ENCODE measurements around the gene ASB16. TPM values are rescaled to one million over a fixed set of nuclear protein-coding genes. Genes with fewer than 3 reads are reported as not detected.

ASB16 gene
- polyA plus RNA-seq, 3 donors, result 2.2 to 3.9 (median 2.6) TPM

GRCh38 chr17:44218344-44219107, 48.0 kb downstream of the ASB16 start:
- peak in 8 of 11 donors; percentile 80 to 89 (median 85) for DNase-seq (ENCODE audit: extremely low read depth in 1 of 11, low read depth in 9 of 11, low spot score in 4 of 11)

- DNase-seq (ENCODE audit: extremely low read depth in 1 of 11, low read depth in 9 of 11, low spot score in 4 of 11), result peak in 4 of 11 donors; percentile 57 to 67 (median 60)
These were observed 48.7 kb downstream of the ASB16 start for GRCh38 chr17:44219108-44219615.

GRCh38 chr17:44219616-44220212, 49.2 kb downstream of the ASB16 start, which contains the start of gene UBTF:
Gene UBTF, minus strand, starts transcription at chr17:44219675. Its CDS starts 1,446 bp downstream, at chr17:44218229.
- DNase-seq (ENCODE audit: extremely low read depth in 1 of 11, low read depth in 9 of 11, low spot score in 4 of 11), result peak in 5 of 11 donors; percentile 65 to 76 (median 71)

GRCh38 chr17:44220213-44221083, 49.9 kb downstream of the ASB16 start:
- DNase-seq (ENCODE audit: extremely low read depth in 1 of 11, low read depth in 9 of 11, low spot score in 4 of 11), result peak in 3 of 11 donors; percentile 35 to 49 (median 46)

GRCh38 chr17:44221084-44221861, 50.8 kb downstream of the ASB16 start:
- DNase-seq (ENCODE audit: extremely low read depth in 1 of 11, low read depth in 9 of 11, low spot score in 4 of 11), result peak in 6 of 11 donors; percentile 64 to 80 (median 68)

- DNase-seq (ENCODE audit: extremely low read depth in 1 of 11, low read depth in 9 of 11, low spot score in 4 of 11), result no peak
These were observed 51.3 kb downstream of the ASB16 start for GRCh38 chr17:44221862-44222111.

GRCh38 chr17:44222112-44222869, 51.8 kb downstream of the ASB16 start:
- peak in 5 of 11 donors; percentile 50 to 77 (median 54) for DNase-seq (ENCODE audit: extremely low read depth in 1 of 11, low read depth in 9 of 11, low spot score in 4 of 11)

GRCh38 chr17:44223541-44224071, 53.1 kb downstream of the ASB16 start:
- no peak for DNase-seq (ENCODE audit: extremely low read depth in 1 of 11, low read depth in 9 of 11, low spot score in 4 of 11)

Other genes starting within 250 kb of the ASB16 start
- 1 to 10 TPM in 1 of 3 donors, under 1 TPM in 1, not detected in 1; 0.30 to 2.3 TPM for gene PPY, start 228.2 kb upstream of the ASB16 start, polyA plus RNA-seq (ENCODE audit: insufficient read length in 3 of 3)
- gene PYY, start 216.8 kb upstream of the ASB16 start, polyA plus RNA-seq (ENCODE audit: insufficient read length in 3 of 3), result under 1 TPM; 0.19 to 0.73 (median 0.25) TPM
- gene NAGS, start 166.1 kb upstream of the ASB16 start, polyA plus RNA-seq (ENCODE audit: insufficient read length in 3 of 3), result 1 to 10 TPM; 2.7 to 7.1 (median 3.3) TPM
- 10 to 100 TPM; 38.6 to 51.7 (median 43.5) TPM for gene TMEM101, start 155.7 kb upstream of the ASB16 start, polyA plus RNA-seq (ENCODE audit: insufficient read length in 3 of 3)
- 10 to 100 TPM; 37.2 to 45.5 (median 39.1) TPM for gene LSM12, start 104.0 kb upstream of the ASB16 start, polyA plus RNA-seq (ENCODE audit: insufficient read length in 3 of 3)
- 10 to 100 TPM; 73.8 to 90.2 (median 84.7) TPM for gene G6PC3, start 100.0 kb upstream of the ASB16 start, polyA plus RNA-seq (ENCODE audit: insufficient read length in 3 of 3)
- 10 to 100 TPM; 44.7 to 59.4 (median 55.3) TPM for gene HDAC5, start 47.1 kb upstream of the ASB16 start, polyA plus RNA-seq (ENCODE audit: insufficient read length in 3 of 3)
- gene HROB, start 28.8 kb upstream of the ASB16 start, polyA plus RNA-seq (ENCODE audit: insufficient read length in 3 of 3), result 1 to 10 TPM; 4.9 TPM
- gene TMUB2, start 16.3 kb downstream of the ASB16 start, polyA plus RNA-seq (ENCODE audit: insufficient read length in 3 of 3), result 10 to 100 TPM; 38.7 to 55.2 (median 45.8) TPM
- 10 to 100 TPM; 62.1 to 67.6 (median 63.3) TPM for gene ATXN7L3, start 29.2 kb downstream of the ASB16 start, polyA plus RNA-seq (ENCODE audit: insufficient read length in 3 of 3)
- 100 to 1,000 TPM; 110 to 143 (median 121) TPM for gene UBTF, start 49.0 kb downstream of the ASB16 start, polyA plus RNA-seq (ENCODE audit: insufficient read length in 3 of 3)
- gene SLC4A1, start 97.4 kb downstream of the ASB16 start, polyA plus RNA-seq (ENCODE audit: insufficient read length in 3 of 3), result 10 to 100 TPM in 2 of 3 donors, 1 to 10 TPM in 1; 9.1 to 13.1 (median 12.1) TPM
- 1 to 10 TPM; 2.7 to 3.0 (median 2.8) TPM for gene RUNDC3A, start 137.9 kb downstream of the ASB16 start, polyA plus RNA-seq (ENCODE audit: insufficient read length in 3 of 3)
- 100 to 1,000 TPM in 2 of 3 donors, 10 to 100 TPM in 1; 83.8 to 116 (median 113) TPM for gene SLC25A39, start 154.1 kb downstream of the ASB16 start, polyA plus RNA-seq (ENCODE audit: insufficient read length in 3 of 3)
- 100 to 1,000 TPM; 206 to 278 (median 271) TPM for gene GRN, start 174.6 kb downstream of the ASB16 start, polyA plus RNA-seq (ENCODE audit: insufficient read length in 3 of 3)
- gene FAM171A2, start 193.1 kb downstream of the ASB16 start, polyA plus RNA-seq (ENCODE audit: insufficient read length in 3 of 3), result 10 to 100 TPM; 23.9 to 45.2 (median 36.9) TPM
- gene ITGA2B, start 218.9 kb downstream of the ASB16 start, polyA plus RNA-seq (ENCODE audit: insufficient read length in 3 of 3), result 1 to 10 TPM; 3.2 to 7.7 (median 5.8) TPM

All from renal cortex interstitium (tissue), 11 donors.